ENCODE measurements around the gene YJEFN3.

DNA sequence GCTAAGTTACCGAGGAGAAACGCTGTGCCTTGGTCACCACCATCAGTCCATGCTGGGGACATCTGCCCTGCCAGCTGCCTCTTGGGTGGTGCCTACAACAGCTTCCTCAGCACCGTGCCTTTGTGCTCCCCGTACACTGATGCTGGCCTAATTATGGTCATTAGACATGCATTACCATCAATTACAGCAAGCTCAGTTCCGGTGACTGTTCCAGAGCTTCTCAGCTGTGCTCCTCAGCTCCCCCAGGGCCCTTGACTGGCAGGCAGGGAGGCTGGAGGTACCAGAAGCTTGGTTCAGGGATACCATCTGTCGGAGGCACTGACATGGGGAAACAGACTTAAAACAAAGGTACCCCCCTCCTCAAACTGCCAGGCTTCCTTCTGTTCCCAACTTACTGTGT, 49.5 kb downstream of the YJEFN3 start:
- TF ChIP-seq CTCF (IDR thresholded peaks at IDR 0.05) = no peak
- no peak for TF ChIP-seq EZH2 (IDR thresholded peaks at IDR 0.05)
- no peak for TF ChIP-seq EZH2phosphoT487 (IDR thresholded peaks at IDR 0.05)
